ENCODE measurements around the gene UBN1.

UBN1 gene, protein sequence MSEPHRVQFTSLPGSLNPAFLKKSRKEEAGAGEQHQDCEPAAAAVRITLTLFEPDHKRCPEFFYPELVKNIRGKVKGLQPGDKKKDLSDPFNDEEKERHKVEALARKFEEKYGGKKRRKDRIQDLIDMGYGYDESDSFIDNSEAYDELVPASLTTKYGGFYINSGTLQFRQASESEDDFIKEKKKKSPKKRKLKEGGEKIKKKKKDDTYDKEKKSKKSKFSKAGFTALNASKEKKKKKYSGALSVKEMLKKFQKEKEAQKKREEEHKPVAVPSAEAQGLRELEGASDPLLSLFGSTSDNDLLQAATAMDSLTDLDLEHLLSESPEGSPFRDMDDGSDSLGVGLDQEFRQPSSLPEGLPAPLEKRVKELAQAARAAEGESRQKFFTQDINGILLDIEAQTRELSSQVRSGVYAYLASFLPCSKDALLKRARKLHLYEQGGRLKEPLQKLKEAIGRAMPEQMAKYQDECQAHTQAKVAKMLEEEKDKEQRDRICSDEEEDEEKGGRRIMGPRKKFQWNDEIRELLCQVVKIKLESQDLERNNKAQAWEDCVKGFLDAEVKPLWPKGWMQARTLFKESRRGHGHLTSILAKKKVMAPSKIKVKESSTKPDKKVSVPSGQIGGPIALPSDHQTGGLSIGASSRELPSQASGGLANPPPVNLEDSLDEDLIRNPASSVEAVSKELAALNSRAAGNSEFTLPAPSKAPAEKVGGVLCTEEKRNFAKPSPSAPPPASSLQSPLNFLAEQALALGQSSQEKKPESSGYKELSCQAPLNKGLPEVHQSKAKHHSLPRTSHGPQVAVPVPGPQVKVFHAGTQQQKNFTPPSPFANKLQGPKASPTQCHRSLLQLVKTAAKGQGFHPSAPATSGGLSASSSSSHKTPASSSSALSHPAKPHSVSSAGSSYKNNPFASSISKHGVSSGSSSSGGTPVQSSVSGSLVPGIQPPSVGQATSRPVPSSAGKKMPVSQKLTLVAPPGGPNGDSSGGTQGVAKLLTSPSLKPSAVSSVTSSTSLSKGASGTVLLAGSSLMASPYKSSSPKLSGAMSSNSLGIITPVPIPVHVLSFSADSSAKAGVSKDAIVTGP (N-terminal part only)

DNA sequence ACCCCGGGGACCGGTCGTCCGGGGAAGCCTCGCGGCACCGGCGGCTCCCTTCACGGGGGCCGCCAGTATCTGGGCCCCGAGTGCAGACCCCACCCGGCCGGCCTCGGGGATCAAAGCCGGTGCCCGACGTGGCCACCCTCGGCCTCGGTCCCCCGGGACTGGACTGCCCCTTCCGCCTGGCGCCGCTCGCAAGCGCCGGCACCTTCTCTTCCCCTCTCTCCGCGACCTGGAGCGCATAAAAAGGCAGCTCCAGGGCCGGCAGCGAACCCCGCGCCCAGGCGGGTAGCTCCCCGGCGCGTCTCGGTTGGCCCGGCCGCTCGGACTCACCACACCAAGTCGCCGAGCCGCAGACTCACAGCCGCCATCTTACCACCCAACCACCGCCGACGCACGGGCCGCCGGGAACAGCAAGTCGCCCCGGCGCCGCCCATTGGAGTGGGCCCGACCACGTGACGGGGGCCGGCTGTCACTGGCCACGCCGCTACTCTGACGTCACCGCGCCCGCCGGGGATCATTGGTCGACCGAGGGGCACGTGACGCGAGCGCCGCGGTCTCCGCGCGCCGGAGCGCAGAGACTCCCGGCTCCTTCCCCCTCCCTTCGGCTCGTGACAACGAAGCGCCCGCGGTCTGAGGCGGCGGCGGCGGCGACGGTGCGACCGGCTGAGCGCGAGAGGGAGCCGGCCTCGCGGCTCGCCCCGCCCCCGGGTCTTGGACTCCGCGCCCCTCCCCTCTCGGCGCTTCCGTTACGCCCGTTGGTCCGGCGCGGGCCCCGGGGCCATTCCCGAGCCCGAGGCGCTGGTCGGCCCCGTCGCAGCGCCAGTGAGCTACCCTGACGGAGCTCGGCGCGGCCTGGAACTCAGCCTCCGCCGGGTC, at the start of gene UBN1, which contains the start of gene GLYR1:
UBN1 (plus strand) TSS at position 581 of the 873 bp plus-strand sequence. CDS start 5,437 bp downstream, outside the sequence.
GLYR1 (minus strand) TSS at position 388 of the 873 bp plus-strand sequence; CDS start at position 365, 23 bp downstream.
- DNase-seq: peak; percentile 100

- DNase-seq: no peak
Observed at GRCh38 chr16:4797805-4798252, 49.5 kb upstream of the UBN1 start.

- DNase-seq: no peak
Observed at GRCh38 chr16:4798456-4798855, 48.8 kb upstream of the UBN1 start.

DNA sequence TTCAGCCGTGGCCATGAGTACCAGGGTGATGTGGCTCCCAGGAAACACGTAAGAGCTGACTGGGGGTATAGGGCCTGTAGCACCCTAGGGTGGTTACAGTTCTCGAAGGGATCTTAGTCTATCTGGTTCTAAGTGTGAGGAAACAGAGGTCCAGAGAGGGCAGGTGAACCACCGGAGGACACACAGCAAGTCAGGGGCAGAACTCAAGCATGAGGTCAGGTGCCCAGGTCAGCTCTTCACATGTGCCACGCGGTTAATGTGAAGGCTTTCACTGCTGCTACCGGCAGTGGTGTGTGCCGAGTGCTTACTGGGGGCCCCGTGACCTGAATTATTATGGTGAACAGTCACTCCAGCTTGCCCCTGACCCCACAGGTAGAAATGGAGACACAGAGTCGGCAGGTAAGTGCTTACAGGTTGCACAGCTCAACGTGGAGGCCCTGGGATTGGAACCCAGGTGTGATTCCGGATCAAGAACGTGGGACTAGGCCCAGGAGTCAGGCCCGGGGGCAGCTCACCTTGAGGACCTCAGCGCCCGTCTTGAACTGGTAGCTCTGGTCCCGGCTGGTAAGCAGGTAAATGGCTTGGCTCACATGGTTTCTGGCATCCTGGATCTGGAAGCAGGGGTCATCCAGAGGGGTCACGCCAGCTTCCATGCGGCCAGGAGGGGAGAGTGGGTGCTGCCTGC, 48.0 kb upstream of the UBN1 start:
- DNase-seq: no peak

- DNase-seq: no peak
Observed at GRCh38 chr16:4800290-4801041, 46.8 kb upstream of the UBN1 start.

DNA sequence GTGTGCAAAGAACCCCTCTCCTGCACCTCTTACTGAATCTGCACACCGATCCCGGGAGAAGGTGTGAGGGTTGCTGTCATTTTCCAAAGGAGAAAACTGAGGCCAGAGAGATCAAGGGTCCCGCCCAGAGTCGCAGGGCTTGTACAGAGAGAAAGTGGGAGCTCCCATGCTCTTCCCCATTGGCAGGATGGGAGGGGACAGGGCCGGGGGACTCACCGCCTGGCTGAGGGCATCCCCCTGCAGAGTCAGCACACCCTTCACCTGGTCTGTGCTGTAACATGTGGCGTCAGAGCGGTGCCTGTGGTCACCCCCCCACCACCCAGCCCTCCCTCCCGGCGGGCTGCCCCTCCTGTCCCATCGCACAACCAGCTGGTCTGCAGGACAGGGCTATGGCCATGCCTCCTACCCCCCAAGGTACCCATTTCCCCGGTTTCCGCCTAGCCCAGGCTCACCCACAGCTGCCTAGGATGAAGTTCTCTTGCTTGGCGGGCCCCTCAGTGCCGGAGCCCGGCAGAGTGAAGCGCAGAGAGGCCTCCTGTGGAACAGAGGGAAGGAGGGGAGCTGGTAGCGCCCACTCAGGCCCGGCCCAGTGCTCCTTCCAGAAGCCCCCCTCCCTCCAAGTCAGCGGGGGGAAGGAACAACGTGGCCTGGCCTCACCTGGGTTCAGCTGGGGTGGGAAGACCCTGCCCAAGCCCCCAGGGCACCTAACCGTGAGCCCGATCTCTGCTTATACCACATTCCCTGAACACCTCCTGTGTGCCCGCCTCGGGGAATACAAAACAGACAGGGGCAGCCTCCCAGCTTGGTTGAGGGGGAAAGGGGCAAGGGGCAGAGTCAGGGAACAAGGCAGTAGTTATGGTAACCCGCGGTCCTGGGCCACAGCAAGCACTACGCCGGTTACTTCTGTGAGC, 46.0 kb upstream of the UBN1 start:
- DNase-seq: no peak

GRCh38 chr16:4801962-4802658, 45.2 kb upstream of the UBN1 start, which contains the start of gene ROGDI:
Gene ROGDI, minus strand, starts transcription at chr16:4802633. Its CDS starts 62 bp downstream, at chr16:4802571.
- DNase-seq: peak; percentile 79

DNA sequence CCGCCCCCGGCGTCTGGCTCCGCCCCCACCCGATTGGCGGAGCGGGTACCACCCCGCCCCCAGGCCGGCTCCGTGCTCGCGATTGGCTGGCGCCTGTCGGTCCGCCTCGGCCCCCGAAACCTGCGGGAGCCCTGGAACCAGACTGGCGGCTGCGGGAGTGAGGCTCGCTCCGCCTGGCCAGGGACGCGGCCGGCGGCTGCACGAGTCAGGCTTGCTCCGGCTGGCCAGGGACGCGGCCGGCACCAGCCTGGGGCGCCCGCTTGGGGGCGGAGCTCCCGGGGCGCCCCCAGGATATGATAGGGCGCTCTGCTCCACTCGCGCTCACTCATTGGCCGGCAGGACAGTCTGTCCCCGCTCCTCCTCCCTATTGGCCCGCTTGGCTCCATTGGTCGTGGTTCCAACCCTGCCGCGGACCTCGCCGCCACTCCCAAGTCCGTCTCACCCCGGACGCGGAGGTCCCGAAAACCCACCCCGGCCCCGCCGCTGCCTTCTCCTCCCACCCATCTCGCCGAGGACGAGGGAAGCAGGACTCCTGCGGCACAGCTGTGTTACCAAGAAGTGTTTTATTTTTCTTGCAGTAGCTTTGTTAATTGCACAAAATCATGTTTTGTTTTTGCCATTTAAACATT, 44.5 kb upstream of the UBN1 start:
- DNase-seq: peak; percentile 93

- DNase-seq: no peak
Observed at GRCh38 chr16:4803401-4803844, 43.9 kb upstream of the UBN1 start.

GRCh38 chr16:4803898-4804762, 43.2 kb upstream of the UBN1 start:
- DNase-seq: no peak

DNA sequence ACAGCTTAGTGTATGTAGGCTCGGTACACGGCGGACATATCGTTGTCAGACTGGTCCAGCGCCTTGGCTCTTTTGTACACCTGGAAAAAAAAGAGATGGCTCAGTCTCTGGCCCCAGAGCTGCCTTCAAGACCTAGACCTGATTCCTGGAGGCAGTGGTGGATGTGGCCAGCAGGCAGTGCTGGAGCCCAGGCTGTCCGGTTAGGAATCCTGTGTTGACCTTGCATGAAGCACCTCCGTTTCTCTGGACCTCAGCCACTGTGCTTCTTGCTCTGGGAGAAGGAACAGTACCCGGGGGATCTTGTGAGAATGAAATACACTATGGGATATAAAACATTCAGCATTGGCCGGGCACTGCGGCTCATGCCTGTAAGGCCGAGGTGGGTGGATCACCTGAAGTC, 42.0 kb upstream of the UBN1 start:
- DNase-seq: no peak

DNA sequence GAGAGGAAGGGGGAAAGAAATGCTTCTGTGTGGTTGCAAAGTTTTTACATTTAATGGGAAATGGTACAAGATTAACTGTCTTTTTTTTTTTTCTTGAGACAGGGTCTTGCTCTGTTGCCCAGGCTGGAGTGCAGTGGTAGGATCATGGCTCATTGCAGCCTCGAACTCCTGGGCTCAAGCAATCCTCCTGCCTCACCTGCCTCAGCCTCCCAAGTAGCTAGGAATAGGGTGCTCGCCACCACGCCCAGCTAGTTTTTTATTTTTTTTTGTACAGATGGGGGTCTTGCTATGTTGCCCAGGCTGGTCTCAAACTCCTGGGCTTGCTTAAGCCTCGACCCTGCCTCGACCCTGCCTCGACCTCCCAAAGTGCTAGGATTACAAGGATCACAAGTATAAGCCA, 41.0 kb upstream of the UBN1 start:
- no peak for DNase-seq

- DNase-seq: no peak
Observed at GRCh38 chr16:4811242-4811641, 36.0 kb upstream of the UBN1 start.

- DNase-seq: no peak
Observed at GRCh38 chr16:4811773-4812172, 35.5 kb upstream of the UBN1 start.

DNA sequence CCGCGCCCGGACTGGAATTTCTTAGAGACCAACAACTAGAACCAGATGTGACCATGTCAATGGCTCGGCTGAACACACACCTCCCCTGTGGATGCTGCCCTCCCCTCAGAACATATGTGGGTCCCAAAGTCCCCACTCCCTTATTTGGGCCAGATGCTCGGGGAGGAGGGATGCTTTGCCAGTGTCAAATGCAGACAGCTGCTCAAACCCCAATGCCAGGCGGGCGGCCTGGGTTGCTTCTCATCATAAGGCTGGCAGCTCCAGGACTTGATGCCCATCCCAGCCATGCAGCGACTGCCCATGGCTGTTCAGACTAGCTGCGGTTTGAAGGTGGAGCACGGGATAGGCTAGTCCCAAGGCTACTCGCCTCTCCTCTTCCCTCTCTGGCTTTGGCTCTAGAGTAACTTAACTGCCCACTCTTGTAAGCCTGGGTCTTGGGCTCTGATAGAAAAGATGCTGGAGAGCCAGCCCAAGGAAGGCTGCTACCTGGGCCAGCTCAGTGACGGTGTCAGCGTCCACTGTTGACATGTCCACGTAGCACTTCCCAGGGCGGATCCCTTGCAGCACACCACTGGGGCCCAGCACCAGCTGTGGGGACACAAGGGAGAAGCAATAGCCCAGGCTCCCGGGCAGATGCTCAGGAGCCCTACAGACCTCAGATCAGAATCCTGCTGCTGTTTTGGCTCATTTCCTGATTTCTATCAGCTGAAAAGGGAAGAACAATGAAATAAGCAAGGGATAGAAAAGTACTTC, 33.9 kb upstream of the UBN1 start:
- no peak for DNase-seq

DNA sequence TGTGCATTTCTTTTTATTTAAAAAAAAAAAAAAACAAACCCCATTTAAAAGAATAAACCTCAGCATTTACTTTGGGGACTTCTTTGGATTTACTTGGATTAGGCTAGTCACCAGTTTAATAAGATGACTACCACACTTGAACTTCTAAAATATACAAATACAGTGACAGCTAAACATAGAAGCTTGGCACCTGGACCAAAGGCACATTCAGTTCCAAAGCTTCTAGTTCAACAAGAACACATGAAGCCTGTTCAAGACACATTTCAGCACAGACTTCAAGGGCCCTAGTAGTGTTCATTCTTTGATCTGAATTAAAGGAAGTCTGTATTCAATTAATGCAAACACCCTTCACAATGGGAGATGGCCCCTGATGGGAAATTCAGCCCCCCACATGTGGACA, 33.2 kb upstream of the UBN1 start:
- no peak for DNase-seq
